ENCODE data around the gene PDF. TPM values are rescaled to one million over a fixed set of nuclear protein-coding genes. Genes with fewer than 3 reads are reported as not detected.
A peak's percentile ranks its signal among the peaks of the same experiment; 100 is the strongest.

PDF gene
- total and polyA plus RNA-seq, 2 of the 13 experiments (the other 11 are each of a cell fraction or from before 2014, with no cell fraction given): 12.4 to 48.8 TPM

GRCh38 chr16:69318911-69319289 is 11.5 kb downstream of the PDF start (continued):
- TF ChIP-seq ZBTB4 (CRISPR knock-in tag; IDR thresholded peaks at IDR 0.05; ENCODE audit: borderline replicate concordance) (no peak), ZNF263 (CRISPR knock-in tag; IDR thresholded peaks at IDR 0.05) (no peak), ZC3H13 (CRISPR knock-in tag; IDR thresholded peaks at IDR 0.05) (peak; percentile 8; the same call in 1 of the 2 replicates), ZNF672 (CRISPR knock-in tag; IDR thresholded peaks at IDR 0.05) (no peak; the same call in 1 of the 2 replicates), RBFOX2 (IDR thresholded peaks at IDR 0.05; ENCODE audit: low read depth, low read length) (peak; percentile 49), HDAC6 (IDR thresholded peaks at IDR 0.05; ENCODE audit: low read depth, low read length) (no peak), DPF2 (CRISPR knock-in tag; IDR thresholded peaks at IDR 0.05; ENCODE audit: borderline replicate concordance, low read depth) (no peak), ESRRA (CRISPR knock-in tag; IDR thresholded peaks at IDR 0.05; ENCODE audit: low read depth) (peak; percentile 75), IRF9 (CRISPR knock-in tag; IDR thresholded peaks at IDR 0.05; ENCODE audit: borderline replicate concordance) (0 out of 2 replicates have a peak, but pooled peaks have one; percentile 20)
